ENCODE data around the gene SEL1L. TPM values are rescaled to one million over a fixed set of nuclear protein-coding genes. Genes with fewer than 3 reads are reported as not detected.

Gene SEL1L
- total and polyA plus RNA-seq, 2 experiments from 2014 or later, result 20.6 to 22.6 TPM

GRCh38 chr14:81446279-81447007, 87.2 kb downstream of the SEL1L start:
- ATAC-seq (no peak), DNase-seq (ENCODE audit: low spot score) (peak; percentile 6)
- Histone ChIP-seq H3F3A (replicated peaks; ENCODE audit: low read depth) (no peaks in the 10 kb centered on the region), H3K4me1 (ENCODE audit: insufficient read depth) (peaks cover 15% of the 10 kb centered on the region; the same call in 1 of the 2 replicates), H3K27me3 (ENCODE audit: insufficient read depth) (no peaks in the 10 kb centered on the region), H3K9me2 (ENCODE audit: insufficient read depth) (0 out of 2 replicates have a peak, but pooled peaks cover 3% of the 10 kb centered on the region), H3K79me2 (replicated peaks; ENCODE audit: insufficient read depth) (no peaks in the 10 kb centered on the region), H3K36me3 (ENCODE audit: insufficient read depth) (no peaks in the 10 kb centered on the region), H3K27ac (ENCODE audit: low read depth) (no peak overlapping the region), H3K4me2 (no peak overlapping the region), H2AFZ (peak overlapping the region; percentile 84), H4K20me1 (replicated peaks; ENCODE audit: insufficient read depth) (no peaks in the 10 kb centered on the region), H3K4me3 (no peak overlapping the region)
- peaks cover 22% of the 10 kb centered on the region for H3K4me1 Mint-ChIP-seq
- no peak for TF ChIP-seq CTCF (conservative IDR thresholded peaks at IDR 0.05; ENCODE audit: low read depth in 2 of 2)
- no peak for TF ChIP-seq ZNF462 (CRISPR knock-in tag; IDR thresholded peaks at IDR 0.05)
- no peak for TF ChIP-seq JUNB (IDR thresholded peaks at IDR 0.05; ENCODE audit: unreplicated experiment)
- TF ChIP-seq ZNF114 (CRISPR knock-in tag; IDR thresholded peaks at IDR 0.05), result no peak
- TF ChIP-seq, protein P1, sequence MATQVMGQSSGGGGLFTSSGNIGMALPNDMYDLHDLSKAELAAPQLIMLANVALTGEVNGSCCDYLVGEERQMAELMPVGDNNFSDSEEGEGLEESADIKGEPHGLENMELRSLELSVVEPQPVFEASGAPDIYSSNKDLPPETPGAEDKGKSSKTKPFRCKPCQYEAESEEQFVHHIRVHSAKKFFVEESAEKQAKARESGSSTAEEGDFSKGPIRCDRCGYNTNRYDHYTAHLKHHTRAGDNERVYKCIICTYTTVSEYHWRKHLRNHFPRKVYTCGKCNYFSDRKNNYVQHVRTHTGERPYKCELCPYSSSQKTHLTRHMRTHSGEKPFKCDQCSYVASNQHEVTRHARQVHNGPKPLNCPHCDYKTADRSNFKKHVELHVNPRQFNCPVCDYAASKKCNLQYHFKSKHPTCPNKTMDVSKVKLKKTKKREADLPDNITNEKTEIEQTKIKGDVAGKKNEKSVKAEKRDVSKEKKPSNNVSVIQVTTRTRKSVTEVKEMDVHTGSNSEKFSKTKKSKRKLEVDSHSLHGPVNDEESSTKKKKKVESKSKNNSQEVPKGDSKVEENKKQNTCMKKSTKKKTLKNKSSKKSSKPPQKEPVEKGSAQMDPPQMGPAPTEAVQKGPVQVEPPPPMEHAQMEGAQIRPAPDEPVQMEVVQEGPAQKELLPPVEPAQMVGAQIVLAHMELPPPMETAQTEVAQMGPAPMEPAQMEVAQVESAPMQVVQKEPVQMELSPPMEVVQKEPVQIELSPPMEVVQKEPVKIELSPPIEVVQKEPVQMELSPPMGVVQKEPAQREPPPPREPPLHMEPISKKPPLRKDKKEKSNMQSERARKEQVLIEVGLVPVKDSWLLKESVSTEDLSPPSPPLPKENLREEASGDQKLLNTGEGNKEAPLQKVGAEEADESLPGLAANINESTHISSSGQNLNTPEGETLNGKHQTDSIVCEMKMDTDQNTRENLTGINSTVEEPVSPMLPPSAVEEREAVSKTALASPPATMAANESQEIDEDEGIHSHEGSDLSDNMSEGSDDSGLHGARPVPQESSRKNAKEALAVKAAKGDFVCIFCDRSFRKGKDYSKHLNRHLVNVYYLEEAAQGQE (IDR thresholded peaks at IDR 0.05; ENCODE audit: unreplicated experiment), result no peak
- H3K27ac Mint-ChIP-seq, result no peak overlapping the region
- H3K27me3 Mint-ChIP-seq (ENCODE audit: insufficient read depth, low read depth, poor library complexity), result peaks cover 2% of the 10 kb centered on the region
- H3K4me3 Mint-ChIP-seq, result no peak overlapping the region
- H3K36me3 Mint-ChIP-seq (ENCODE audit: low read depth), result no peaks in the 10 kb centered on the region
- peaks cover 4% of the 10 kb centered on the region; the same call in 1 of the 3 replicates for H3K9me3 Mint-ChIP-seq
